Adrenal gland (tissue), 5 donors: ENCODE data around the gene IMP3.

ENCODE experiments used
- POLR2A ChIP-seq, 2 donors: fragments of 450-650 bp; IDR thresholded peaks; one replicate each; pipeline ENCODE4 v1.6.1; 2017; ENCODE audit warnings: antibody characterized with exemption in 2 of 2, mild to moderate bottlenecking in 2 of 2, moderate library complexity in 1 of 2
- TF ChIP-seq, protein P1 (sequence below), 6 experiments: fragments of 450-650 bp in 4 of 6; fragments of 200-600 bp in 2 of 6; sonication (generic) in 1 of 6; IDR thresholded peaks; 1 replicate in 5 of 6; 2 replicates in 1 of 6; pipeline versions ENCODE4 v1.5.1 to v1.8.0; 2016 to 2021; ENCODE audit warnings: antibody characterized with exemption in 6 of 6, mild to moderate bottlenecking in 2 of 6, moderate library complexity in 1 of 6
- donor health status: DM: no; HTN: no; CAD: no.

DNA sequence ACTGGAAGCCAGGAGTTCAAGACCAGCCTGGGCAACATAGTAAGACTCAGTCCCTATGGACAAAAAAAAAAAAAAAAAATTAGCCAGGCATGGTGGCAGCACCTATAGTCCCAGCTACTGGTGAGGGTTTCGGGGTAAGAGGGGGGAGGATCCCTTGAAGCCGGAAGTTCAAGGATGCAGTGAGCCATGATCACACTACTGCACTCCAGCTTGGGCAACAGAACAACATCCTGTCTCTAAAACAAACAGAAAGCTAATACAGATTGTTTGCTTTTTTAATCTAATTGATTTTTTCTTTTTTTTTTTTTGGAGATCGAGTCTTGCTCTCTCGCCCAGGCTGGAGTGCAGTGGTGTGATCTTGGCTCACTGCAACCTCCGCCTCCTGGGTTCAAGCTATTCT lies 1.6 kb upstream of the IMP3 start:
- TF ChIP-seq, protein P1, sequence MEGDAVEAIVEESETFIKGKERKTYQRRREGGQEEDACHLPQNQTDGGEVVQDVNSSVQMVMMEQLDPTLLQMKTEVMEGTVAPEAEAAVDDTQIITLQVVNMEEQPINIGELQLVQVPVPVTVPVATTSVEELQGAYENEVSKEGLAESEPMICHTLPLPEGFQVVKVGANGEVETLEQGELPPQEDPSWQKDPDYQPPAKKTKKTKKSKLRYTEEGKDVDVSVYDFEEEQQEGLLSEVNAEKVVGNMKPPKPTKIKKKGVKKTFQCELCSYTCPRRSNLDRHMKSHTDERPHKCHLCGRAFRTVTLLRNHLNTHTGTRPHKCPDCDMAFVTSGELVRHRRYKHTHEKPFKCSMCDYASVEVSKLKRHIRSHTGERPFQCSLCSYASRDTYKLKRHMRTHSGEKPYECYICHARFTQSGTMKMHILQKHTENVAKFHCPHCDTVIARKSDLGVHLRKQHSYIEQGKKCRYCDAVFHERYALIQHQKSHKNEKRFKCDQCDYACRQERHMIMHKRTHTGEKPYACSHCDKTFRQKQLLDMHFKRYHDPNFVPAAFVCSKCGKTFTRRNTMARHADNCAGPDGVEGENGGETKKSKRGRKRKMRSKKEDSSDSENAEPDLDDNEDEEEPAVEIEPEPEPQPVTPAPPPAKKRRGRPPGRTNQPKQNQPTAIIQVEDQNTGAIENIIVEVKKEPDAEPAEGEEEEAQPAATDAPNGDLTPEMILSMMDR (IDR thresholded peaks at IDR 0.05): no peak
- TF ChIP-seq POLR2A (IDR thresholded peaks at IDR 0.05): no peak
